PC-9 (cell line): ENCODE results near the gene IL34. TPM values are rescaled to one million over a fixed set of nuclear protein-coding genes. Genes with fewer than 3 reads are reported as not detected.
A peak's percentile ranks its signal among the peaks of the same experiment; 100 is the strongest.

Experiments
- BruUV-seq: library from RNA; stranded (reverse); fragments of 400-500 nt; replicated peaks from 2 replicates; lab custom pipeline; 2021; lab: Mats Ljungman, UMichigan
- CTCF ChIA-PET: fragments of 300-600 bp; sonication (Branson Sonifier 250); formaldehyde crosslinking; loops from one replicate; lab custom pipeline; 2022; ENCODE audit warnings: antibody characterized with exemption; lab: Charles Lee
- POLR2A ChIA-PET: fragments of 300-600 bp; sonication (Branson Sonifier 250); formaldehyde crosslinking; loops from one replicate; lab custom pipeline; 2022; ENCODE audit warnings: antibody characterized with exemption; ENCODE audit not compliant: unreplicated experiment; lab: Charles Lee
- DNase-seq, 2 experiments: peaks; one replicate each; pipeline versions ENCODE4 v3.0.0 to v3.0.0-alpha.2; 2015 to 2022; ENCODE audit warnings: mixed read lengths in 1 of 2
- H2AFZ ChIP-seq: fragments of 200-600 bp; sonication (generic); 2 replicates; pipeline ENCODE4 v1.8.1; 2017; ENCODE audit warnings: antibody characterized with exemption
- H3F3A ChIP-seq: fragments of 200-600 bp; sonication (generic); 2 replicates; pipeline ENCODE4 v1.8.1; 2017; ENCODE audit warnings: antibody characterized with exemption, mild to moderate bottlenecking, low read depth; ENCODE audit not compliant: insufficient read depth
- H3K27ac ChIP-seq: fragments of 200-600 bp; sonication (generic); 2 replicates; pipeline ENCODE4 v1.6.1; 2016; ENCODE audit warnings: mixed run types
- H3K27me3 ChIP-seq: fragments of 200-600 bp; sonication (generic); 2 replicates; pipeline ENCODE4 v1.6.1; 2016; ENCODE audit warnings: low read depth, mixed run types; ENCODE audit not compliant: insufficient read depth
- H3K36me3 ChIP-seq: fragments of 200-600 bp; sonication (generic); 2 replicates; pipeline ENCODE4 v1.6.1; 2016; ENCODE audit warnings: low read depth, mixed run types
- H3K4me1 ChIP-seq: fragments of 200-600 bp; sonication (generic); replicated peaks from 2 replicates; pipeline ENCODE4 v1.6.1; 2016; ENCODE audit warnings: mixed run types; ENCODE audit not compliant: insufficient read depth
- H3K4me2 ChIP-seq: fragments of 200-600 bp; sonication (generic); 2 replicates; pipeline ENCODE4 v1.6.1; 2017; ENCODE audit warnings: mixed run types
- H3K4me3 ChIP-seq: fragments of 200-600 bp; sonication (generic); 2 replicates; pipeline ENCODE4 v1.6.1; 2016; ENCODE audit warnings: mixed run types
- H3K79me2 ChIP-seq: fragments of 200-600 bp; sonication (generic); 2 replicates; pipeline ENCODE4 v1.6.1; 2017; ENCODE audit warnings: low read depth, mixed run types
- H3K9me2 ChIP-seq: fragments of 200-600 bp; sonication (generic); 2 replicates; pipeline ENCODE4 v1.8.1; 2017; ENCODE audit warnings: mild to moderate bottlenecking; ENCODE audit not compliant: insufficient read depth
- H3K9me3 ChIP-seq: fragments of 200-600 bp; sonication (generic); 2 replicates; pipeline ENCODE4 v1.8.1; 2016; ENCODE audit warnings: low read depth; ENCODE audit not compliant: insufficient read depth
- H4K20me1 ChIP-seq: fragments of 200-600 bp; sonication (generic); 2 replicates; pipeline ENCODE4 v1.8.1; 2017; ENCODE audit not compliant: insufficient read depth
- CTCF ChIP-seq: fragments of 200-600 bp; sonication (generic); conservative IDR thresholded peaks from 2 replicates; pipeline ENCODE4 v1.6.1; 2017; ENCODE audit warnings: mixed run types, antibody characterized with exemption, mild to moderate bottlenecking, moderate library complexity
- EZH2 ChIP-seq: fragments of 200-600 bp; sonication (generic); IDR thresholded peaks from 2 replicates; pipeline ENCODE4 v1.8.0; 2017; ENCODE audit warnings: antibody characterized with exemption, low read depth
- intact Hi-C: fragments of 100-400 bp; cut with micrococcal nuclease; formaldehyde crosslinking; loops from one replicate; pipeline ENCODE4 v1.10.0; 2022; ENCODE audit not compliant: unreplicated experiment
- total RNA-seq: library from RNA; stranded (reverse); gene quantifications from 2 replicates; pipeline ENCODE4 v1.2.3, GENCODE V29; 2021

IL34 gene
- total RNA-seq, 1 experiment from 2014 or later: not detected

- no peaks in the 10 kb centered on the region for H3K9me3 ChIP-seq
- no peak overlapping the region for H3K27ac ChIP-seq
- no TSS peak for BruUV-seq
- H3K4me1 ChIP-seq: peaks cover 22% of the 10 kb centered on the region
- H3K9me2 ChIP-seq: no peaks in the 10 kb centered on the region
- H3K79me2 ChIP-seq: no peaks in the 10 kb centered on the region
- intact Hi-C loops: no loop called here
- no peaks in the 10 kb centered on the region for H4K20me1 ChIP-seq
- POLR2A ChIA-PET: interaction anchor here (0.6 kb wide), 1 partner anchor 320 kb away, joined by 3 read pairs; no protein-coding TSS in a partner anchor
- H3F3A ChIP-seq: peaks cover 3% of the 10 kb centered on the region; the same call in 1 of the 2 replicates
- peak; percentile 69 to 71 for DNase-seq
- H3K4me3 ChIP-seq: no peak overlapping the region
- H3K27me3 ChIP-seq: no peaks in the 10 kb centered on the region
- TF ChIP-seq CTCF (no peak), EZH2 (no peak)
- no peak overlapping the region for H2AFZ ChIP-seq
- H3K4me2 ChIP-seq: peak overlapping the region; percentile 20; the same call in 1 of the 2 replicates
- CTCF ChIA-PET: no interaction called here
- no peaks in the 10 kb centered on the region for H3K36me3 ChIP-seq
Observed at GRCh38 chr16:70608521-70608920, 37.8 kb upstream of the IL34 start.

- POLR2A ChIA-PET: interaction anchor here (0.6 kb wide), 1 partner anchor 32 kb away, joined by 4 read pairs; no protein-coding TSS in a partner anchor
- intact Hi-C loops: no loop called here
- Histone ChIP-seq H3K27me3 (no peaks in the 10 kb centered on the region), H4K20me1 (no peaks in the 10 kb centered on the region), H3K9me2 (no peaks in the 10 kb centered on the region), H3F3A (peaks cover 3% of the 10 kb centered on the region; the same call in 1 of the 2 replicates), H3K9me3 (no peaks in the 10 kb centered on the region), H2AFZ (no peak overlapping the region), H3K79me2 (no peaks in the 10 kb centered on the region), H3K4me1 (peaks cover 22% of the 10 kb centered on the region), H3K27ac (no peak overlapping the region), H3K36me3 (no peaks in the 10 kb centered on the region), H3K4me2 (no peak overlapping the region), H3K4me3 (no peak overlapping the region)
- no peak for TF ChIP-seq CTCF
- no peak for TF ChIP-seq EZH2
- BruUV-seq: no TSS peak
- no peak for DNase-seq
- CTCF ChIA-PET: no interaction called here
Observed at GRCh38 chr16:70610273-70611223, 35.8 kb upstream of the IL34 start.

GRCh38 chr16:70611224-70611598, 35.1 kb upstream of the IL34 start:
- Histone ChIP-seq H3K79me2 (no peaks in the 10 kb centered on the region), H3K4me1 (peaks cover 22% of the 10 kb centered on the region), H4K20me1 (no peaks in the 10 kb centered on the region), H3F3A (peaks cover 3% of the 10 kb centered on the region; the same call in 1 of the 2 replicates), H3K9me3 (no peaks in the 10 kb centered on the region), H3K4me2 (no peak overlapping the region), H3K9me2 (no peaks in the 10 kb centered on the region), H3K36me3 (no peaks in the 10 kb centered on the region), H3K27ac (no peak overlapping the region), H3K27me3 (no peaks in the 10 kb centered on the region), H3K4me3 (no peak overlapping the region), H2AFZ (no peak overlapping the region)
- ChIA-PET POLR2A (no interaction called here), CTCF (no interaction called here)
- BruUV-seq: no TSS peak
- intact Hi-C loops: no loop called here
- TF ChIP-seq EZH2 (no peak), CTCF (no peak)
- no peak for DNase-seq
